ENCODE results near the gene ELN.
"Not testable (repeated sequence)": the region's sequence is repeated elsewhere in the genome, so short reads cannot be mapped to it uniquely, and the experiment has no call there.

The ELN gene

DNA sequence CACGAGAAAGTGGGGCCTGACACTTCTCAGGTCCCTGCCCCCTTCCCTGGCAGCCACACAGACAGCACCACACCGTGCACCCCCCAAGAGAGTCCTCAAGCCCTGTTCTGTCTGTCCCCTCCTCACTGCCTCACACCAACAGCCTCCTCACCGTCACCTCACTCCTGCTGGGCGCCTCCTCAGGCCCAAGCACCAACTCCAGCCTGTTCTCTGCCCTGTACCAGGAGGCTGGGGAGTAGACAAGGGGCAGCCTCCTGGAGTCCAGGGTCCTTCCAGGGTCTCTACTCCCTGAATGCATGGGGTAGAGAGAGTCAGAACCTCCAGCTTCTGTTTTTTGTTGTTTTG is 26.9 kb upstream of the ELN start:
- peak; percentile 28 for DNase-seq (ENCODE audit: low spot score)

DNA sequence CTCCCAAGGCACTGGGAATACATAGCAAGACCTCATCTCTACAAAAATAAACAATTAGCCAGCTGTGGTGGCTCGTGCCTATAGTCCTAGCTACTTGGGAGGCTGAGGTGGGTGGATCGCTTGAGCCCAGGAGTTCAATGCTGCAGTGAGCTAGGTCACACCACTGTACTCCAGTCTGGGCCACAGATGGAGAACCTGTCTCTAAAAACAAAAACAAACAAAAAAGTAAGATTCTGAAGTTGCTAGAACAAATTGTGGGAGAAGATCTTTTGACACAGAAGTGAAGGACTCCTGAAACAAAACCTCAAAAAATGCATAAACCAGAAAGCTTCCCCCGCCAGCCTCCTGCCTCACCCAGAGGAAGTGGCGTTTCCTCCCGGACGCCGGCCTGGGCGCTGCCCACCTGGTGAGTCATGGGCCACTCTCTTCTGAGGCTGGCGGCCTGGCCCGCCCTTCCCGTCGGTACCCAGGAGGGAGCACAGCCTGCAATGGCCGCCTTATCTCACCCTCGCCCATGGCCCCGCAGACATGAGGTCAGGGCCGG is 25.4 kb upstream of the ELN start:
- DNase-seq (ENCODE audit: low spot score), result no peak

GRCh38 chr7:74003621-74004020 is 24.4 kb upstream of the ELN start:
- DNase-seq (ENCODE audit: low spot score), result no peak

GRCh38 chr7:74006032-74006431 is 21.9 kb upstream of the ELN start:
- no peak for DNase-seq (ENCODE audit: low spot score)

GRCh38 chr7:74006451-74007241 is 21.3 kb upstream of the ELN start:
- DNase-seq (ENCODE audit: low spot score), result no peak

- no peak for DNase-seq (ENCODE audit: low spot score)
These were observed 20.8 kb upstream of the ELN start for GRCh38 chr7:74007242-74007567.

GRCh38 chr7:74008687-74009086 is 19.3 kb upstream of the ELN start:
- no peak for DNase-seq (ENCODE audit: low spot score)

DNA sequence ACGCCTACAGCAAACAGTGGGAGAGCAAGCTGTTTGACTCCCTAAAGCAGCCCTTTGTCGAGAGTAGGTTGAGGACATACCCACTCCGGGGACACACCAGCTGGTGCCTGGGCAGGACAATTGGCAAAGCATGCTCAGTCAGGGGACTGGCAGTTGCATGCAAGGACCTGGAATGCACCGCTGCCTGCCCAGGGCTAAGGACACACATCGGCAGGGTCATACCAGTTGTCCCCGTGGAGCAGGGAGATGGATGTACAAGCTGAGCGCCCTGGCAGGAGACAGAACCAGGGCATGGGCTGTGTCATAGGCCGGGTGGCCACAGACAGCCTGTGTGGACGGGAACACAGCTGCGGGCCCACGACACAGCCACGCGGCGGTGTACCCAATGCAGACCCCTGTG is 18.3 kb upstream of the ELN start:
- no peak for DNase-seq (ENCODE audit: low spot score)

DNA sequence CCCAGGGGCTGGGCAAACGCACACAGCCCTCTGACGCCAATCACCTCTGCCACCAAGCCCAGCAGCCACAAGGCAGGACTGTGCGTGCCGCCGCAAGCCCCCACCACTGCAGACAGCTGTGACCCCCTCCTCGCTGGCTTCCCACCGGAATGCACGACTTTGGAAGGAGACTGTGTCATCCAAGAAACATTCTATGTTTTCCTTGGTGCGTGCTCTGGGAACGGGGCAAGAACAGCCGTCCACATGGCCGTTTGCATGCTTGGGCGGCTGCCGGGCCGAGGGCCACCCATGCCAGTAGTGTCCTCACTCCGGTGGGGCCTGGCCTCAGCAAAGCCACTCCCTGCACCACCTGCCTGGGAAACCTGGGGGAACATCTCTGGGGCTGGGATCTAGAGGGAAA is 17.6 kb upstream of the ELN start:
- no peak for DNase-seq (ENCODE audit: low spot score)

DNA sequence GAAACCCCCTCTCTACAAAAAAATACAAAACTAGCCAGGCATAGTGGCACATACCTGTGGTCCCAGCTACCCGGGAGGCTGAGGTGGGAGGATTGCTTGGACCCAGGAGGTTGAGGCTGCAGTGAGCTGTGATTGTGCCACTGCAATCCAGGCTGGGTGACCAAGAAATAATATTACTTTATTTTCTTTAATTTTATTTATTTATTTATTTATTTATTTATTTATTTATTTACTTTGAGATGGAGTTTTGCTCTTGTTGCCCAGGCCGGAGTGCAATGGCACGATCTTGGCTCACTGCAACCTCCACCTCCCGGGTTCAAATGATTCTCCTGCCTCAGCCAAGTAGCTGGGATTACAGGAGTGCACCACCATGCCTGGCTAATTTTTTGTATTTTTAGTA is 16.6 kb upstream of the ELN start:
- DNase-seq (ENCODE audit: low spot score), result not testable (repeated sequence)

GRCh38 chr7:74012842-74013249 is 15.1 kb upstream of the ELN start:
- DNase-seq (ENCODE audit: low spot score), result no peak

GRCh38 chr7:74013539-74014272 is 14.3 kb upstream of the ELN start:
- no peak for DNase-seq (ENCODE audit: low spot score)

DNA sequence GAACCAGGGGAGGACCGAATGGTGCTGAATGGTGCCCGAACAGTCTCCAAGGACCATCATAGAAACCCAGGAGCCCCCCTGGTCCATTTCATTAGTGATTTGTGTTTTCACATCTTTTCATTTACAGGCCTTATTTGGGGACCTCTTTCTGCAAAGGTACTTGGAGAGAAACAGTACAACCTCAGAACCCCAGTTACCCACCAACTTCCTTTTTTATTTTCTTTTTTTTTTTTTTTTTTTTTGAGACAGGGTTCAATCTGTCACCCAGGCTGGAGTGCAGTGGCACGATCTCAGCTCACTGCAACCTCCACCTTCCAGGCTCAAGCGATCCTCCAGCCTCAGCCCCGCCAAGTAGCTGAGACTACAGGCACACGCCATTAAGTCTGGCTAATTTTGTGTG is 13.0 kb upstream of the ELN start:
- DNase-seq (ENCODE audit: low spot score), result no peak

- DNase-seq (ENCODE audit: low spot score), result no peak
These were observed 12.3 kb upstream of the ELN start for GRCh38 chr7:74015670-74016069.

DNA sequence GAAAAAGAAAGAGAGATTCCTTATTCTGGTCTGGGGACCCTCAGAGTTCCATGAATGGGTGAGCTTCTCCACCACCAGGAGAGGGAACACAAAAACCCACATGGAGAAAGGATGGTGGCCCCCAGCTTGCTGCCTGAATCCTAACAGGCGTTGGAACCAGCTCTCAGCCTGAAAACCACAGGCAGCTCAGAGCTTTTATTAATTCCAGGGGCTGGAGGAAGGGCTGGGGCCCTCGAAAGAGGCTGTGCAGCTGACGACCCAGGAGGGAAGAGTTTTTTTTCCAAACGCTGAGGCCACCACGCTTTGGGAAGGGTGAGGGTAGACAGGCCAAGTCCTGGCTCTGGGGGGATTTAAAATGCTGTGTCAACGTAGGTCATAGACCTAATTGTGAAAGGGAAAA is 10.8 kb upstream of the ELN start:
- DNase-seq (ENCODE audit: low spot score), result peak; percentile 62

DNA sequence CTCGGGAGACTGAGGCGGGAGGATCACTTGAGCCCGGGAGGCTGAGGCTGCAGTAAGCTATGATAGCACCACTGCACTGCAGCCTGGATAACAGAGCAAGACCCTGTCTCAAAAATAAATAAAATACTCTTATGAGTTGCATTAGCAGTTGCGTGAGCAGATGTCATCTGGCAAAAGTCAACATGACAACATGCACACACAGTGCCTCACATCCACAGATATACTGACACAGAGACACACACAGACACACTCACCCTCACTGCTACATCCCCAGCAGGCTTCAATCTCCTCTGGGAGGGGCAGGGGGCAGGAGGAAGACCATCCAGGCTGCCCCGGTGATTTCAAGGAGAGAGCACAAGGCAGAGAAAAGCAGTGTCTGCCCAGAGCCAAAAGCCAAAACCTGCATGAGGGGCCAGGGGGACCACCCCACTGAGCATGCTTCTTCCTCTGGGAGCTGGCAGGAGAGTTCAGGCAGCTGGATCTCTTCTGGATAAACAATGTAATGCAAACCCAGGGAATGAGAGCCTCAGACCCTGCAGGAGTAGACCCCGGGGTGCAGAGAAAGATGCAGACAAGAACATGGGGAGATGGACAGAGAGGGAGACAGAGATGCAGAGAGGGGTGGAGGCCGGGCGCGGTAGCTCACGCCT is 9.6 kb upstream of the ELN start:
- DNase-seq (ENCODE audit: low spot score), result no peak

- no peak for DNase-seq (ENCODE audit: low spot score)
These were observed 8.8 kb upstream of the ELN start for GRCh38 chr7:74019149-74019548.

DNA sequence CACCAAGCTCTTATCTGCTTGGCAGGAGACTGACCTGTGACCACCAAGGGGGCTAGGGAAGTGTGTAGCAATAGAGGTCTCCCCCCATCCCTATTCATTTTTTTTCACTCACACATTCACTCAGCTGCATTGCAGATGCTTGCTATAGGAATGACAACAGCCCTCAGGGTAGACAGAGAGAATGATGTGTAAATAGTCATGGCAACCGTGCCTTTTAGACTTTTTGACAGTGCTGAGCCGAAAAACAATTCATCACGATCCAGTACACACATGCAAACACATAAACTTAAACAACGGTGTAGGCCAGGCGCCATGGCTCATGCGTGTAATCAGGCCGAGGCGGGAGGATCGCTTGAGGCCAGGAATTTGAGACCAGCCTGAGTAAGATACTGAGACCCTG is 7.6 kb upstream of the ELN start:
- DNase-seq (ENCODE audit: low spot score), result no peak

DNA sequence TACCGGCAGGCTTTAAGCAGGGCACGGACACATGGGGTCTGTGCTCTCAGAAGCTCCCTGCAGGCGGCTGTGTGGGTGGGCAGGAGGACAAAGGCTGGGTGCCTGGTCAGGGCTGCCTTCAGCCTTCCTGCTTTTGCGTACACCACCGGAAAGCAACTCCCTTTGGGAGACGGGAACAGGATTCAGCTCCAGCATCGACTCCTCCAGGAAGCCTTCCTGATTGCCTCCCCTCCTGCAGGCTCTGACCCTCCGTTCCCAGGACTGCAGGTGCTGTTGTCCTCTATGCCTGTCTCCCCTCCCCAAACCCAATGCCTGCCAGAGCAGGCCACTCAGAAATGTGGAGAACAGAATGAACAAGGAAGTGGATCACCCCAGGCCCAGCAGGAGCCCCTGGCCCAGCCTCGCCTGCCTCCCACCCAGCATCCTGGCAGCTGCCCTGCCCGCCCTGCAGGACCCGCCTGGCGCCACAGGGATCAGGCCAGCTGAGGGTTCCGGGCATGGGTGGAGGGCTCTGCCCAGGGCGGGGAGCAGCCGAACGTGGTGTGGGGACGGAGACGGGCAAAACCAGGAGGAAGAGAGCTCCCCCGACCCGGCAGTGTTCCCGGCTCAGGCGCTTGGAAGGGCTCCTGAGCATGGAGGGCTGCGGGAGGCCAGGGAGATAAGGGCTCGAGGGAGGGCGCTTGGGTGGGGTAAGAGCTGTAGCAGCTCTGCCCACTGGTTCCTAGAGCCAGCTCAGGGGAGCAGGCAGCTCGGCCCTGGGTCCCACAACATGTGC is 6.2 kb upstream of the ELN start:
- no peak for DNase-seq (ENCODE audit: low spot score)

DNA sequence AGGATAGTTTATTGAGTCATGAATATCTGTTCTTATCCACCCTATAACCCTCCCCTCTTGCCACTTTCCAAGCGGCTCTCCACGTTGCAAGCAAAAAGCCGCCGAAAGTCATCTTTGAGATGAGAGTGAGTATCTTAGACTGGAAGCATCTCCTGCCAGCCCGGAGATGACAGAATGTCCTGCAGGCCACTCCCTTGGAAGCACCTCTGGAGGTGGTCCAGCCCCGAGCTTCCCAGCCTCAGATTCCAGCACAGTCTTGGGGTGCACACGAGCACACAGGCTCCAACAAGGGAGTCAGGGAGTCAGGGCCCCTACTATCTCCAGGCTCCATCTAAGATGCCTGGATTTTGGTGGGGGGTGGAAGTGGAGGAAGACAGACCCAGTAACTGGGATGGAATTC is 5.5 kb upstream of the ELN start:
- no peak for DNase-seq (ENCODE audit: low spot score)

DNA sequence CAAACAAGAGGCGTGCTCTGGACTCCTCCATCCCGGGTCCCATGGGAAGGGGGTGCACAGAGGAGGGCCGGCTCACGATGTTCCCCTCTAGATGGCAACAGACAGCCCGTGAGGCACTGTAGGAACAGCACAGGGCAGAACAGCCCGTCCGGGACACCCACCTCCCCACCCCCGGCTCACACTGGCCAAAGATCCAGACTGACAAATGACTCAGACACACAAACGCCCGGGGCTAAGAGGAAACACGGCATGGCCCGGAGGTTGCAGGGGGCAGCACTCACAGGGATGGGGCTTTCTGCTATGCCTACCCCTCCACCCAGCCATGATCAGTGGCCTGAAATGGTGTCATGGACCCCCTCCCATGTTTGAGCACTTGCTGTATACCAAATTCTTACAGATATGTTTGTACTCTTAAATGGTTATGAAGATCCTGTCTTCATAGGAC is 4.9 kb upstream of the ELN start:
- no peak for DNase-seq (ENCODE audit: low spot score)

GRCh38 chr7:74023786-74024185 is 4.2 kb upstream of the ELN start:
- DNase-seq (ENCODE audit: low spot score), result no peak

All from D341Med (cell line).